HCT116 (cell line): ENCODE results near the gene SLC16A1. TPM values are rescaled to one million over a fixed set of nuclear protein-coding genes. Genes with fewer than 3 reads are reported as not detected.

Source experiments
- CBX3 ChIP-seq: IDR thresholded peaks from 2 replicates; pipeline ENCODE4 v1.6.1; 2012; ENCODE audit warnings: low read depth
- CEBPB ChIP-seq: IDR thresholded peaks from 2 replicates; pipeline ENCODE4 v1.6.1; 2012; ENCODE audit warnings: low read depth
- EZH2phosphoT487 ChIP-seq: fragments of 200-600 bp; IDR thresholded peaks from 2 replicates; pipeline ENCODE4 v1.6.1; 2018; ENCODE audit warnings: antibody characterized with exemption, borderline replicate concordance
- SIN3A ChIP-seq: IDR thresholded peaks from 2 replicates; pipeline ENCODE4 v1.6.1; 2012; ENCODE audit warnings: low read depth
- SP1 ChIP-seq: IDR thresholded peaks from 2 replicates; pipeline ENCODE4 v1.6.1; 2012; ENCODE audit warnings: low read depth
- SRF ChIP-seq: IDR thresholded peaks from 2 replicates; pipeline ENCODE4 v1.6.1; 2012; ENCODE audit warnings: low read depth
- ZNF274 ChIP-seq: fragments of 200-500 bp; sonication (Bioruptor generic); IDR thresholded peaks from 2 replicates; pipeline ENCODE4 v1.6.1; 2014; ENCODE audit warnings: mild to moderate bottlenecking, low read depth, low read length, inconsistent platforms
- total RNA-seq: library from RNA; stranded (reverse); gene quantifications from one replicate; pipeline ENCODE4 v1.2.1, GENCODE V29; 2021; ENCODE audit not compliant: unreplicated experiment
- TF ChIP-seq, protein P1 (sequence below): IDR thresholded peaks from 2 replicates; pipeline ENCODE4 v1.6.1; 2012; ENCODE audit warnings: low read depth
- TF ChIP-seq, protein P2 (sequence below): IDR thresholded peaks from 2 replicates; pipeline ENCODE4 v1.6.1; 2012
- TF ChIP-seq, protein P3 (sequence below): IDR thresholded peaks from 2 replicates; pipeline ENCODE4 v1.6.1; 2012

The SLC16A1 gene
- total RNA-seq, 1 experiment from 2014 or later, result 96.7 TPM

DNA sequence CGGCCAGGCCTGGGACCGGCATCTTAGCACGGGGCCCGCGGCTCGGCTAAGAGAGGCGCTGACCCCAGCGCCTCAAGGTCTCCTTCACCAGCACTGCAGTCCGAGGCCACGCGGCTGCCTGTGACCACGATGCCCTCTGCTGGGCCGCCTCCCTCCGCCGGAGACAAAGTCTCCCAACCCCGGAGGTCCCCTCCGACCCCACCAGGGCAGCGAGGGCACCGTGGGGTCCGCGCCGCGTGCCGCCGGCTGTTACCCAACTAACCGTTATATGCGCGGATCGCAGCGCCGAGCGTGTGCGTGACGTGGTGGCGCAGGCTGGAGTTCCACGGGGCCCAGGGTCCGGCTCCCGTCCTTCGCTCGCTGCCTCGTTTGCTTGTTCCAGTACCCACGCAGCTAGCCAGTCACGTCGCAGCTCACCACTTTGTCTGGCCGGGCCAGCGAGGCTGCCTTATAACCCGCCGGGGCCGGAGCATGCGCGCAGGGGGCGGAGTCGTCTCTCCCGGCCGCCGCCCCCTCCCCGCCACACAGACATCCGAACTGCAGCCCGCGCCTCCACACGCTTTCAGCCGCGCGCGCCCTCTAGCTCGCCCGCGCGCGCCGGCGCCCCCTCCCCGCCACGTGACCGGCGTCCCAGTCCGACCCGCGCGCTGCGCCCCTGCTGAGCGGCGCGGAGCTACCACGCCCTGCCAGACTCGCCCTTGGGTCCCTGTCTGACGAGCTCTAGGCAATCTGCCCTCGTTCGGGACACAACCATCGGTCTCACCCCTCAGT, at the start of gene SLC16A1 (continued):
- TF ChIP-seq, protein P1, sequence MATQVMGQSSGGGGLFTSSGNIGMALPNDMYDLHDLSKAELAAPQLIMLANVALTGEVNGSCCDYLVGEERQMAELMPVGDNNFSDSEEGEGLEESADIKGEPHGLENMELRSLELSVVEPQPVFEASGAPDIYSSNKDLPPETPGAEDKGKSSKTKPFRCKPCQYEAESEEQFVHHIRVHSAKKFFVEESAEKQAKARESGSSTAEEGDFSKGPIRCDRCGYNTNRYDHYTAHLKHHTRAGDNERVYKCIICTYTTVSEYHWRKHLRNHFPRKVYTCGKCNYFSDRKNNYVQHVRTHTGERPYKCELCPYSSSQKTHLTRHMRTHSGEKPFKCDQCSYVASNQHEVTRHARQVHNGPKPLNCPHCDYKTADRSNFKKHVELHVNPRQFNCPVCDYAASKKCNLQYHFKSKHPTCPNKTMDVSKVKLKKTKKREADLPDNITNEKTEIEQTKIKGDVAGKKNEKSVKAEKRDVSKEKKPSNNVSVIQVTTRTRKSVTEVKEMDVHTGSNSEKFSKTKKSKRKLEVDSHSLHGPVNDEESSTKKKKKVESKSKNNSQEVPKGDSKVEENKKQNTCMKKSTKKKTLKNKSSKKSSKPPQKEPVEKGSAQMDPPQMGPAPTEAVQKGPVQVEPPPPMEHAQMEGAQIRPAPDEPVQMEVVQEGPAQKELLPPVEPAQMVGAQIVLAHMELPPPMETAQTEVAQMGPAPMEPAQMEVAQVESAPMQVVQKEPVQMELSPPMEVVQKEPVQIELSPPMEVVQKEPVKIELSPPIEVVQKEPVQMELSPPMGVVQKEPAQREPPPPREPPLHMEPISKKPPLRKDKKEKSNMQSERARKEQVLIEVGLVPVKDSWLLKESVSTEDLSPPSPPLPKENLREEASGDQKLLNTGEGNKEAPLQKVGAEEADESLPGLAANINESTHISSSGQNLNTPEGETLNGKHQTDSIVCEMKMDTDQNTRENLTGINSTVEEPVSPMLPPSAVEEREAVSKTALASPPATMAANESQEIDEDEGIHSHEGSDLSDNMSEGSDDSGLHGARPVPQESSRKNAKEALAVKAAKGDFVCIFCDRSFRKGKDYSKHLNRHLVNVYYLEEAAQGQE, result no peak
- TF ChIP-seq SIN3A (peak; percentile 92), CBX3 (peak; percentile 25; the same call in 1 of the 2 replicates), SP1 (no peak; the same call in 1 of the 2 replicates), ZNF274 (no peak), EZH2phosphoT487 (no peak), SRF (no peak), CEBPB (no peak)
- TF ChIP-seq, protein P2, sequence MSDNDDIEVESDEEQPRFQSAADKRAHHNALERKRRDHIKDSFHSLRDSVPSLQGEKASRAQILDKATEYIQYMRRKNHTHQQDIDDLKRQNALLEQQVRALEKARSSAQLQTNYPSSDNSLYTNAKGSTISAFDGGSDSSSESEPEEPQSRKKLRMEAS, result peak; percentile 92
- TF ChIP-seq, protein P3, sequence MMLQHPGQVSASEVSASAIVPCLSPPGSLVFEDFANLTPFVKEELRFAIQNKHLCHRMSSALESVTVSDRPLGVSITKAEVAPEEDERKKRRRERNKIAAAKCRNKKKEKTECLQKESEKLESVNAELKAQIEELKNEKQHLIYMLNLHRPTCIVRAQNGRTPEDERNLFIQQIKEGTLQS, result no peak
